Measurements from ENCODE around the gene TMEM176B. TPM values are rescaled to one million over a fixed set of nuclear protein-coding genes. Genes with fewer than 3 reads are reported as not detected.

Gene TMEM176B
- total RNA-seq, 4 donors from 2014 or later: 2.5 to 14.5 (median 4.9) TPM

- Histone ChIP-seq H3K36me3 (no peaks in the 10 kb centered on the region), H3K4me1 (peaks cover 20% of the 10 kb centered on the region), H3K9me3 (no peaks in the 10 kb centered on the region), H3K27me3 (peaks cover 49% of the 10 kb centered on the region), H3K4me3 (peak overlapping the region; percentile 64), H3K27ac (no peak overlapping the region)
- 89% methylated on average over 9 of the region's 12 CpGs for WGBS
- no peak for DNase-seq (ENCODE audit: low spot score in 2 of 2)
- no peak for TF ChIP-seq EP300 (IDR thresholded peaks at IDR 0.05)
- no peak for TF ChIP-seq POLR2A (IDR thresholded peaks at IDR 0.05)
- no peak for TF ChIP-seq CTCF (IDR thresholded peaks at IDR 0.05)
- TF ChIP-seq POLR2AphosphoS5 (IDR thresholded peaks at IDR 0.05): no peak
These were observed 2.0 kb upstream of the TMEM176B start for GRCh38 chr7:150801946-150802771.

GRCh38 chr7:150801242-150801945 lies 1.2 kb upstream of the TMEM176B start:
- Histone ChIP-seq H3K27me3 (peaks cover 50% of the 10 kb centered on the region), H3K36me3 (no peaks in the 10 kb centered on the region), H3K4me1 (peaks cover 20% of the 10 kb centered on the region), H3K4me3 (peak overlapping the region; percentile 64), H3K27ac (peak overlapping the region; percentile 61), H3K9me3 (no peaks in the 10 kb centered on the region)
- TF ChIP-seq POLR2A (IDR thresholded peaks at IDR 0.05) (no peak), CTCF (IDR thresholded peaks at IDR 0.05) (no peak), EP300 (IDR thresholded peaks at IDR 0.05) (no peak), POLR2AphosphoS5 (IDR thresholded peaks at IDR 0.05) (no peak)
- 36% methylated on average over 23 of the region's 26 CpGs for WGBS
- DNase-seq (ENCODE audit: low spot score in 2 of 2): no peak

GRCh38 chr7:150800581-150801241 lies 547 bp upstream of the TMEM176B start, which contains the start of gene TMEM176A:
Gene TMEM176A, plus strand, starts transcription at chr7:150800769. Its CDS starts 782 bp downstream, at chr7:150801551.
- DNase-seq (ENCODE audit: low spot score in 2 of 2): no peak

GRCh38 chr7:150799156-150799555 lies 1.0 kb downstream of the TMEM176B start:
- Histone ChIP-seq H3K27me3 (peaks cover 54% of the 10 kb centered on the region), H3K27ac (no peak overlapping the region), H3K9me3 (no peaks in the 10 kb centered on the region), H3K4me3 (peak overlapping the region; percentile 64), H3K4me1 (peaks cover 20% of the 10 kb centered on the region), H3K36me3 (no peaks in the 10 kb centered on the region)
- no peak for DNase-seq (ENCODE audit: low spot score in 2 of 2)
- TF ChIP-seq POLR2A (IDR thresholded peaks at IDR 0.05): no peak
- 70% methylated on average over 3 of the region's 3 CpGs for WGBS

More at GRCh38 chr7:150800581-150801241, 547 bp upstream of the TMEM176B start, which contains the start of gene TMEM176A:
- H3K4me1 ChIP-seq: peaks cover 20% of the 10 kb centered on the region
- no peaks in the 10 kb centered on the region for H3K36me3 ChIP-seq
- peak within 1 kb of the TSS; percentile 61 for H3K27ac ChIP-seq
- H3K4me3 ChIP-seq: peak within 1 kb of the TSS; percentile 64
- WGBS: 3% methylated on average over 8 of the region's 54 CpGs
- H3K27me3 ChIP-seq: peaks cover 54% of the 10 kb centered on the region
- H3K9me3 ChIP-seq: no peaks in the 10 kb centered on the region
- TF ChIP-seq EP300 (IDR thresholded peaks at IDR 0.05) (no peak), POLR2AphosphoS5 (IDR thresholded peaks at IDR 0.05) (no peak), POLR2A (IDR thresholded peaks at IDR 0.05) (no peak), CTCF (IDR thresholded peaks at IDR 0.05) (no peak)

GRCh38 chr7:150797661-150798060 lies 2.5 kb downstream of the TMEM176B start:
- TF ChIP-seq POLR2A (IDR thresholded peaks at IDR 0.05) (no peak), CTCF (IDR thresholded peaks at IDR 0.05) (no peak), POLR2AphosphoS5 (IDR thresholded peaks at IDR 0.05) (no peak), EP300 (IDR thresholded peaks at IDR 0.05) (no peak)
- WGBS: 63% methylated on average over 4 of the region's 4 CpGs
- no peaks in the 10 kb centered on the region for H3K36me3 ChIP-seq
- no peak for DNase-seq (ENCODE audit: low spot score in 2 of 2)
- H3K27ac ChIP-seq: no peak overlapping the region
- H3K27me3 ChIP-seq: peaks cover 52% of the 10 kb centered on the region
- H3K4me3 ChIP-seq: no peak overlapping the region
- peaks cover 20% of the 10 kb centered on the region for H3K4me1 ChIP-seq
- H3K9me3 ChIP-seq: no peaks in the 10 kb centered on the region

Data from suprapubic skin (tissue), 4 donors.